Thyroid gland (tissue), 4 donors: ENCODE results near the gene TSGA10. TPM values are rescaled to one million over a fixed set of nuclear protein-coding genes. Genes with fewer than 3 reads are reported as not detected.

Source experiments
- DNase-seq, 2 donors: peaks; one replicate each; pipeline ENCODE4 v3.0.0-alpha.2; 2019
- H3K27ac ChIP-seq, 3 donors: fragments of 200-600 bp; sonication (generic); 1 replicate in 2 of 3; 2 replicates in 1 of 3; pipeline ENCODE4 v1.5.1; 2016 to 2019; ENCODE audit warnings: mild to moderate bottlenecking in 1 of 3, moderate library complexity in 1 of 3
- H3K27me3 ChIP-seq: fragments of 200-600 bp; sonication (generic); one replicate; pipeline ENCODE4 v1.5.1; 2019
- H3K36me3 ChIP-seq, 2 donors: fragments of 200-600 bp; sonication (generic); one replicate each; pipeline ENCODE4 v1.5.1; 2016 to 2019
- H3K4me1 ChIP-seq, 2 donors: fragments of 200-600 bp; sonication (generic); one replicate each; pipeline ENCODE4 v1.5.1; 2017 to 2019
- H3K4me3 ChIP-seq, 3 donors: fragments of 200-600 bp; sonication (generic); replicated peaks in 1 of 3; 1 replicate in 2 of 3; 2 replicates in 1 of 3; pipeline ENCODE4 v1.5.1; 2016; ENCODE audit warnings: mild to moderate bottlenecking in 1 of 3
- H3K9me3 ChIP-seq: fragments of 200-600 bp; sonication (generic); one replicate; pipeline ENCODE4 v1.5.1; 2017
- POLR2A ChIP-seq, 2 donors: fragments of 450-650 bp; IDR thresholded peaks; one replicate each; pipeline ENCODE4 v1.6.1; 2017; ENCODE audit warnings: antibody characterized with exemption in 2 of 2, mild to moderate bottlenecking in 2 of 2, moderate library complexity in 1 of 2
- WGBS, 2 donors: methylation state at CpG; one replicate each; pipeline ENCODE4 v1.1.5; 2017; 5-methylcytosine and 5-hydroxymethylcytosine counted together
- intact Hi-C: fragments of 100-400 bp; cut with DNase I; formaldehyde crosslinking; loops from one replicate; pipeline ENCODE4 v1.15.1; 2023
- total RNA-seq, 4 donors: library from RNA; depleted of rRNA; stranded (reverse); fragments of >200 nt; gene quantifications; one replicate each; pipeline ENCODE4 v1.2.3, GENCODE V29; 2016
- TF ChIP-seq, protein P1 (sequence below), 6 experiments: fragments of 200-600 bp in 3 of 6; fragments of 450-650 bp in 3 of 6; sonication (generic) in 3 of 6; IDR thresholded peaks; one replicate each; pipeline ENCODE4 v1.5.1; 2016 to 2019; ENCODE audit warnings: antibody characterized with exemption in 6 of 6, mild to moderate bottlenecking in 2 of 6, inconsistent platforms in 1 of 6, moderate library complexity in 1 of 6

The TSGA10 gene
- total RNA-seq, 4 donors from 2014 or later, result 16.5 to 35.0 (median 30.7) TPM

DNA sequence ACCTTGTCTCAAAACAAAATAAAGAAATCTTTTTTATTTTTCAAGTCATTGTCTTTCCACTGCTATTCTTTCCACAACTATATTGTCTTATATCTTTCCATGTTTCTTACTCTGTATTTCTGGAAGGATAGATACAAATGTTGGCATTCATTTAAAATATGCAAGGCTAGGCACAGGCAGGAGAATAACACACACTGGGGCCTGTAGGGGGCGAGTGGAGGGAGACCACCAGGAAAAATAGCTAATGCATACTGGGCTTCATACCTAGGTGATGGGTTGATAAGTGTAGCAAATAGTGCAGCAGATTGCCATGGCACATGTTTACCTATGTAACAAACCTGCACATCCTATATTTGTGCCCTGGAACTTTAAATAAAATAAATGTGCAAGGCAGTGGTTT is 35.8 kb upstream of the TSGA10 start:
- H3K27me3 ChIP-seq, result no peaks in the 10 kb centered on the region
- H3K4me1 ChIP-seq, result no peaks in the 10 kb centered on the region
- intact Hi-C loops, result no loop called here
- WGBS, 2 donors, result 93 to 97% methylated on average over 1 of the region's 1 CpG
- H3K9me3 ChIP-seq, result no peaks in the 10 kb centered on the region
- TF ChIP-seq, protein P1, sequence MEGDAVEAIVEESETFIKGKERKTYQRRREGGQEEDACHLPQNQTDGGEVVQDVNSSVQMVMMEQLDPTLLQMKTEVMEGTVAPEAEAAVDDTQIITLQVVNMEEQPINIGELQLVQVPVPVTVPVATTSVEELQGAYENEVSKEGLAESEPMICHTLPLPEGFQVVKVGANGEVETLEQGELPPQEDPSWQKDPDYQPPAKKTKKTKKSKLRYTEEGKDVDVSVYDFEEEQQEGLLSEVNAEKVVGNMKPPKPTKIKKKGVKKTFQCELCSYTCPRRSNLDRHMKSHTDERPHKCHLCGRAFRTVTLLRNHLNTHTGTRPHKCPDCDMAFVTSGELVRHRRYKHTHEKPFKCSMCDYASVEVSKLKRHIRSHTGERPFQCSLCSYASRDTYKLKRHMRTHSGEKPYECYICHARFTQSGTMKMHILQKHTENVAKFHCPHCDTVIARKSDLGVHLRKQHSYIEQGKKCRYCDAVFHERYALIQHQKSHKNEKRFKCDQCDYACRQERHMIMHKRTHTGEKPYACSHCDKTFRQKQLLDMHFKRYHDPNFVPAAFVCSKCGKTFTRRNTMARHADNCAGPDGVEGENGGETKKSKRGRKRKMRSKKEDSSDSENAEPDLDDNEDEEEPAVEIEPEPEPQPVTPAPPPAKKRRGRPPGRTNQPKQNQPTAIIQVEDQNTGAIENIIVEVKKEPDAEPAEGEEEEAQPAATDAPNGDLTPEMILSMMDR (IDR thresholded peaks at IDR 0.05), result no peak
- TF ChIP-seq POLR2A (IDR thresholded peaks at IDR 0.05), result no peak
- H3K27ac ChIP-seq, result no peak overlapping the region
- no peak for DNase-seq
- no peak overlapping the region for H3K4me3 ChIP-seq
- H3K36me3 ChIP-seq, result peaks cover under 1 to 2% of the 10 kb centered on the region in 2 donors

DNA sequence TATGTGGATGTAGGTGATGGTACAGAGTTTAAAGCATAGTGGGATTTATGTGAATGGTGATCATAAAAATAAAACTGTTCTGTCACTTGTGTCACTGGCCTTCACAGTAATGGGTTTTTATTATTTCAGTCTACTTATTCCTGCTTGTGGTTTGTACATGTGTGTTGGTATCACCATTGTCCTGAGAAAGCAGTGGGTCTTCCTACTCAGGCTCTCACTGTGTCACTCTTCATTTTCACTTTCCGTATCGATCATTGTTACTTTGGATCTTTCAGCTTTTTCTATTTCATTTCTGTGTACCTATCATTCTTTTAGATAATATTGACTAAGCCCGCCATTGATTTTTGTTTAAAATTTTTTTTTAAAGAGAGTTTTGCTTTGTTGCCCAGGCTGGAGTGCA is 33.6 kb upstream of the TSGA10 start:
- DNase-seq, result no peak
- intact Hi-C loops, result loop anchor here (10.0 kb wide), 1 partner anchor 146 kb away; the partner anchor contains the start of genes EIF5B and TXNDC9
- H3K27ac ChIP-seq, result no peak overlapping the region
- no peak overlapping the region for H3K4me3 ChIP-seq
- H3K27me3 ChIP-seq, result no peaks in the 10 kb centered on the region
- TF ChIP-seq, protein P1 (IDR thresholded peaks at IDR 0.05), result no peak
- TF ChIP-seq POLR2A (IDR thresholded peaks at IDR 0.05), result no peak
- WGBS, 2 donors, result 97 to 99% methylated on average over 3 of the region's 3 CpGs
- no peaks in the 10 kb centered on the region for H3K36me3 ChIP-seq
- no peaks in the 10 kb centered on the region for H3K4me1 ChIP-seq
- no peaks in the 10 kb centered on the region for H3K9me3 ChIP-seq

DNA sequence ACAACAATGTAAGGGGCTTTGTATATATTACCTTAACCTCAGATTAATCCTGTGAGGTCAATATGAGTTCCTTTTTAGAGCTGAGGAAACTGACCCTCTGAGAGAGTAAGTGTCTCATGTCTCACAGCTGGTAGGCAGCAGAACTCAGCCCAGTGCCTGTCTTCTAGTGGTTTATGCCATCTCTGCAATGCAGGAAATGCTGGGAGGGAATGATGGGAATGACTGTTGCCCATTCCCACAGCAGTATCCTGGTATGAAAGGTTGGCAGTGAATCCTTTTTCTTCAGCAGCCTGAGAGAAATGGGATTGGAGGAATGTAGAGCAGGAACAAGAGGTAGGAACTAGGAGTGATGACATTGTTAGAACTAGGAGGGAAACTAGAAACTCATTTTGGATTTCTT is 32.3 kb upstream of the TSGA10 start:
- Histone ChIP-seq H3K27ac (no peak overlapping the region), H3K4me1 (peaks cover under 1 to 11% of the 10 kb centered on the region in 2 donors), H3K36me3 (no peaks in the 10 kb centered on the region), H3K9me3 (no peaks in the 10 kb centered on the region), H3K27me3 (no peaks in the 10 kb centered on the region), H3K4me3 (no peak overlapping the region)
- DNase-seq, result no peak
- intact Hi-C loops, result loop anchor here (10.0 kb wide), 1 partner anchor 148 kb away; the partner anchor contains the start of genes EIF5B and TXNDC9
- TF ChIP-seq, protein P1 (IDR thresholded peaks at IDR 0.05), result no peak
- TF ChIP-seq POLR2A (IDR thresholded peaks at IDR 0.05), result no peak

DNA sequence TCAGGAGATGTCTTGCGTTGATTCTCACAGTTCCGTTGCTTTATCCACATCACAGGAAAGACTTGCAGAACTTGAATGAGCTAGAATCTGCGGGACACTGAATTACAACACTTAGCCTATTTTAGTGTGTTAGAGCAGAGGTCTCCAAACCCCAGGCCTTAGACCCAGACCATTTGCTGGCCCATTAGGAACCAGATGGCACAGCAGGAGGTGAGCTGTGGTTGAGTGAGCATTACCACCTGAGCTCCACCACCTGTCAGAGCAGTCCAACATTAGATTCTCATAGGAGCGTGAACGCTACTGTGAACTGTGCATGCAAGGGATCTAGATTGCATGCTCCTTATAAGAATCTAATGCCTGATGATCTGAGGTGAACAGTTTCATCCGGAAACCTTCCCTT is 30.1 kb upstream of the TSGA10 start:
- DNase-seq, result no peak
- H3K9me3 ChIP-seq, result no peaks in the 10 kb centered on the region
- peaks cover 11 to 21% of the 10 kb centered on the region in 2 donors for H3K4me1 ChIP-seq
- TF ChIP-seq, protein P1 (IDR thresholded peaks at IDR 0.05), result no peak
- no peak for TF ChIP-seq POLR2A (IDR thresholded peaks at IDR 0.05)
- no peaks in the 10 kb centered on the region for H3K27me3 ChIP-seq
- H3K36me3 ChIP-seq, result no peaks in the 10 kb centered on the region
- 94 to 96% methylated on average over 6 of the region's 6 CpGs for WGBS, 2 donors
- intact Hi-C loops, result loop anchor here (10.0 kb wide), 1 partner anchor 150 kb away; the partner anchor contains the start of genes EIF5B and TXNDC9
- H3K4me3 ChIP-seq, result no peak overlapping the region
- H3K27ac ChIP-seq, result no peak overlapping the region

DNA sequence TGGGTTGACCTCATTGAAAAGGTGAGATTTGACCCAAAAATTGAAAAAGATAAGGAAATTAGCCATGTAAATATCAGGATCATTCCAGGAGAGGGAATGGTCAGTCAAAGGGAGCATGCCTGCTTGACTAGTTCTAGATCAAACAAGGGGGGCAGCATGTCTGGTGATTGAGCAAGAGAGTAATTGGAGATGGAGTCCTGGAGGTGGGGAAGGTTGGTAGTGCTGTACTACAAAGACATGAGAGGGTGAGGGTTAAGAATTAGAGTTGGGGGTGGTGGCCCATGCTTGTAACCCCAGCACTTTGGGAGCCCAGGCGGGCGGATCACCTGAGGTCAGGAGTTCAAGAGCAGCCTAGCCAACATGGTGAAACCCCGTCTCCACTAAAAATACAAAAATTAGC is 28.3 kb upstream of the TSGA10 start:
- TF ChIP-seq, protein P1 (IDR thresholded peaks at IDR 0.05), result no peak
- H3K27me3 ChIP-seq, result no peaks in the 10 kb centered on the region
- peaks cover 14 to 30% of the 10 kb centered on the region in 2 donors for H3K4me1 ChIP-seq
- H3K9me3 ChIP-seq, result no peaks in the 10 kb centered on the region
- WGBS, 2 donors, result 93 to 96% methylated on average over 3 of the region's 3 CpGs
- no peak overlapping the region for H3K27ac ChIP-seq
- DNase-seq, result no peak
- H3K36me3 ChIP-seq, result no peaks in the 10 kb centered on the region
- intact Hi-C loops, result loop anchor here (10.0 kb wide), 1 partner anchor 152 kb away; the partner anchor contains the start of genes EIF5B and TXNDC9
- no peak overlapping the region for H3K4me3 ChIP-seq
